Gastrocnemius medialis (tissue), 4 donors: ENCODE data around the gene DDX51.

Experiments used
- POLR2A ChIP-seq, 2 donors: fragments of 450-650 bp; IDR thresholded peaks; one replicate each; pipeline ENCODE4 v1.6.1; 2017; ENCODE audit warnings: antibody characterized with exemption in 2 of 2, mild to moderate bottlenecking in 2 of 2, moderate library complexity in 2 of 2
- TF ChIP-seq, protein P1 (sequence below), 5 experiments: fragments of 450-650 bp in 3 of 5; fragments of 200-600 bp in 2 of 5; sonication (generic) in 2 of 5; IDR thresholded peaks in 4 of 5; conservative IDR thresholded peaks in 1 of 5; 1 replicate in 4 of 5; 2 replicates in 1 of 5; pipeline ENCODE4 v1.5.1; 2016 to 2019; ENCODE audit warnings: antibody characterized with exemption in 5 of 5, mild to moderate bottlenecking in 3 of 5, moderate library complexity in 3 of 5

DNA sequence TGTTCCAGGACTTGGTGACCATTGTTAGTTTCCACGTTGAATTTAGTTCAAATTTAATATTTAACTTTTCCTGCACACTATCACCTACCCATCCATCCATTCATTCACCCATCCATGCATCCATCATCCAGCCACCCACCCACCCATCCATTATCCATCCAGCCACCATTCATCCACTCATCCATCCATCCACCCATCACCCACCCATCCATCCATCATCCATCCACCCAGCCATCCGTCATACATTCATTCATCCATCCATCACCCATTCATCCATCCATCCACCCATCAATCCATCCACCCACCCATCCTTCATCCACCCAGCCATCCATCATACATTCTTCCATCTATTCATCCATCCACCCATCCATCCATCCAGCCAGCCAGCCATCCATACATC lies 22.0 kb upstream of the DDX51 start:
- TF ChIP-seq POLR2A (IDR thresholded peaks at IDR 0.05): no peak
- TF ChIP-seq, protein P1, sequence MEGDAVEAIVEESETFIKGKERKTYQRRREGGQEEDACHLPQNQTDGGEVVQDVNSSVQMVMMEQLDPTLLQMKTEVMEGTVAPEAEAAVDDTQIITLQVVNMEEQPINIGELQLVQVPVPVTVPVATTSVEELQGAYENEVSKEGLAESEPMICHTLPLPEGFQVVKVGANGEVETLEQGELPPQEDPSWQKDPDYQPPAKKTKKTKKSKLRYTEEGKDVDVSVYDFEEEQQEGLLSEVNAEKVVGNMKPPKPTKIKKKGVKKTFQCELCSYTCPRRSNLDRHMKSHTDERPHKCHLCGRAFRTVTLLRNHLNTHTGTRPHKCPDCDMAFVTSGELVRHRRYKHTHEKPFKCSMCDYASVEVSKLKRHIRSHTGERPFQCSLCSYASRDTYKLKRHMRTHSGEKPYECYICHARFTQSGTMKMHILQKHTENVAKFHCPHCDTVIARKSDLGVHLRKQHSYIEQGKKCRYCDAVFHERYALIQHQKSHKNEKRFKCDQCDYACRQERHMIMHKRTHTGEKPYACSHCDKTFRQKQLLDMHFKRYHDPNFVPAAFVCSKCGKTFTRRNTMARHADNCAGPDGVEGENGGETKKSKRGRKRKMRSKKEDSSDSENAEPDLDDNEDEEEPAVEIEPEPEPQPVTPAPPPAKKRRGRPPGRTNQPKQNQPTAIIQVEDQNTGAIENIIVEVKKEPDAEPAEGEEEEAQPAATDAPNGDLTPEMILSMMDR (IDR thresholded peaks at IDR 0.05 in 4 of 5, conservative IDR thresholded peaks at IDR 0.05 in 1 of 5): no peak
